ENCODE data around the gene SMIM44.
"Not testable (repeated sequence)": the region's sequence is repeated elsewhere in the genome, so short reads cannot be mapped to it uniquely, and the experiment has no call there.

The SMIM44 gene

GRCh38 chr19:3452171-3452941 lies 30.9 kb downstream of the SMIM44 start:
- H3K4me3 ChIP-seq (ENCODE audit: control insufficient read depth, low read depth, low read length) = no peak overlapping the region
- DNase-seq (ENCODE audit: low read depth) = no peak
- TF ChIP-seq CTCF (IDR thresholded peaks at IDR 0.05; ENCODE audit: control insufficient read depth, insufficient read depth, low read depth, low read length, missing control alignments) = no peak

GRCh38 chr19:3451451-3451866 lies 31.8 kb downstream of the SMIM44 start:
- no peak for DNase-seq (ENCODE audit: low read depth)
- TF ChIP-seq CTCF (IDR thresholded peaks at IDR 0.05; ENCODE audit: control insufficient read depth, insufficient read depth, low read depth, low read length, missing control alignments) = no peak
- no peak overlapping the region for H3K4me3 ChIP-seq (ENCODE audit: control insufficient read depth, low read depth, low read length)

GRCh38 chr19:3450796-3451411 lies 32.3 kb downstream of the SMIM44 start:
- H3K4me3 ChIP-seq (ENCODE audit: control insufficient read depth, low read depth, low read length) = no peak overlapping the region
- TF ChIP-seq CTCF (IDR thresholded peaks at IDR 0.05; ENCODE audit: control insufficient read depth, insufficient read depth, low read depth, low read length, missing control alignments) = no peak
- DNase-seq (ENCODE audit: low read depth) = peak; percentile 98

GRCh38 chr19:3448616-3449334 lies 34.5 kb downstream of the SMIM44 start:
- no peak overlapping the region for H3K4me3 ChIP-seq (ENCODE audit: control insufficient read depth, low read depth, low read length)
- no peak for DNase-seq (ENCODE audit: low read depth)
- no peak for TF ChIP-seq CTCF (IDR thresholded peaks at IDR 0.05; ENCODE audit: control insufficient read depth, insufficient read depth, low read depth, low read length, missing control alignments)

GRCh38 chr19:3446657-3447056 lies 36.6 kb downstream of the SMIM44 start:
- DNase-seq (ENCODE audit: low read depth); H3K4me3 ChIP-seq (ENCODE audit: control insufficient read depth, low read depth, low read length): not testable (repeated sequence)

GRCh38 chr19:3444695-3445234 lies 38.5 kb downstream of the SMIM44 start:
- no peak for TF ChIP-seq CTCF (IDR thresholded peaks at IDR 0.05; ENCODE audit: control insufficient read depth, insufficient read depth, low read depth, low read length, missing control alignments)
- no peak overlapping the region for H3K4me3 ChIP-seq (ENCODE audit: control insufficient read depth, low read depth, low read length)
- DNase-seq (ENCODE audit: low read depth) = no peak

Measured in AG09309 (cell line).